HG03354 (cell line): Measurements from ENCODE around the gene ZMYND12.

Experiments
- ATAC-seq: cut with Tn5 transposase; IDR thresholded peaks from one replicate; pipeline ENCODE4 v1.9.1; 2021; ENCODE audit warnings: mild to moderate bottlenecking; ENCODE audit not compliant: unreplicated experiment, poor library complexity, severe bottlenecking

ZMYND12 gene

GRCh38 chr1:42450061-42450460 is 5.8 kb downstream of the ZMYND12 start:
- no peak for ATAC-seq

GRCh38 chr1:42449256-42449655 is 6.6 kb downstream of the ZMYND12 start:
- ATAC-seq = no peak

GRCh38 chr1:42442662-42443061 is 13.2 kb downstream of the ZMYND12 start:
- no peak for ATAC-seq

- ATAC-seq = no peak
Observed at GRCh38 chr1:42439940-42440339, 15.9 kb downstream of the ZMYND12 start.

- no peak for ATAC-seq
Observed at GRCh38 chr1:42434340-42434739, 21.5 kb downstream of the ZMYND12 start.

- no peak for ATAC-seq
Observed at GRCh38 chr1:42433369-42433768, 22.5 kb downstream of the ZMYND12 start.

GRCh38 chr1:42432714-42433113 is 23.1 kb downstream of the ZMYND12 start:
- ATAC-seq = no peak

GRCh38 chr1:42431514-42431913 is 24.3 kb downstream of the ZMYND12 start:
- no peak for ATAC-seq

GRCh38 chr1:42430286-42431135 is 25.3 kb downstream of the ZMYND12 start:
- no peak for ATAC-seq

GRCh38 chr1:42429603-42430002 is 26.2 kb downstream of the ZMYND12 start:
- ATAC-seq = no peak

- ATAC-seq = no peak
Observed at GRCh38 chr1:42427240-42427639, 28.6 kb downstream of the ZMYND12 start.

GRCh38 chr1:42424201-42424600 is 31.6 kb downstream of the ZMYND12 start:
- no peak for ATAC-seq

- no peak for ATAC-seq
Observed at GRCh38 chr1:42423681-42424080, 32.1 kb downstream of the ZMYND12 start.

- ATAC-seq = no peak
Observed at GRCh38 chr1:42422737-42423136, 33.1 kb downstream of the ZMYND12 start.

GRCh38 chr1:42420911-42421585 is 34.8 kb downstream of the ZMYND12 start:
- no peak for ATAC-seq

GRCh38 chr1:42420121-42420520 is 35.7 kb downstream of the ZMYND12 start:
- no peak for ATAC-seq

- no peak for ATAC-seq
Observed at GRCh38 chr1:42419126-42419821, 36.5 kb downstream of the ZMYND12 start.

- no peak for ATAC-seq
Observed at GRCh38 chr1:42418516-42418915, 37.3 kb downstream of the ZMYND12 start.

- no peak for ATAC-seq
Observed at GRCh38 chr1:42417166-42417565, 38.7 kb downstream of the ZMYND12 start.
